Endothelial cell of umbilical vein (primary cell): ENCODE results near the gene CFAP77. TPM values are rescaled to one million over a fixed set of nuclear protein-coding genes. Genes with fewer than 3 reads are reported as not detected.

ENCODE experiments used
- BruUV-seq: library from RNA; stranded (reverse); fragments of 400-500 nt; replicated peaks from 2 replicates; lab custom pipeline; 2021; lab: Mats Ljungman, UMichigan
- CTCF ChIA-PET: fragments of 300-600, 350-600 bp; sonication (Branson Sonifier 250); formaldehyde crosslinking; loops from one replicate; lab custom pipeline; 2021; ENCODE audit warnings: antibody characterized with exemption, inconsistent platforms; lab: Charles Lee
- POLR2A ChIA-PET: fragments of 300-600, 350-600 bp; sonication (Branson Sonifier 250); formaldehyde crosslinking; loops from one replicate; lab custom pipeline; 2021; ENCODE audit warnings: antibody characterized with exemption, inconsistent platforms; lab: Charles Lee
- DNase-seq: peaks from one replicate; pipeline ENCODE4 v3.0.0-alpha.2; 2011; ENCODE audit warnings: low read depth, low spot score
- FAIRE-seq: peaks from 2 replicates; lab custom pipeline; 2011; peaks lifted over from hg19 to GRCh38; lab: Jason Lieb, UNC
- H2AFZ ChIP-seq: 2 replicates; pipeline ENCODE4 v1.6.0; 2012; ENCODE audit warnings: low read depth, low read length, control low read depth, inconsistent platforms
- H3K27ac ChIP-seq: 2 replicates; pipeline ENCODE4 v1.5.1; 2011; ENCODE audit warnings: low read depth, mild to moderate bottlenecking, control low read depth, low read length, moderate library complexity; ENCODE audit not compliant: insufficient read depth
- H3K27me3 ChIP-seq, 2 experiments: 2 replicates each; pipeline versions ENCODE4 v1.6.0 to v1.6.1; 2011; ENCODE audit warnings: low read length in 2 of 2, mixed read lengths in 1 of 2; ENCODE audit not compliant: control insufficient read depth in 2 of 2, insufficient read depth in 2 of 2
- H3K36me3 ChIP-seq, 2 experiments: 2 replicates in 1 of 2; 3 replicates in 1 of 2; pipeline ENCODE4 v1.5.1; 2011; ENCODE audit warnings: low read length in 2 of 2, mild to moderate bottlenecking in 1 of 2, moderate library complexity in 1 of 2; ENCODE audit not compliant: control insufficient read depth in 2 of 2, insufficient read depth in 2 of 2; ENCODE audit errors: extremely low read depth in 1 of 2
- H3K4me1 ChIP-seq: 3 replicates; pipeline ENCODE4 v1.5.1; 2011; ENCODE audit warnings: mild to moderate bottlenecking, low read length; ENCODE audit not compliant: control insufficient read depth, insufficient read depth; ENCODE audit errors: extremely low read depth
- H3K4me2 ChIP-seq: 2 replicates; pipeline ENCODE4 v1.6.1; 2011; ENCODE audit warnings: low read length, control low read depth, mixed read lengths; ENCODE audit not compliant: insufficient read depth
- H3K4me3 ChIP-seq, 3 experiments: fragments of 200-600 bp in 1 of 3; sonication (generic), shearing (Covaris generic) in 1 of 3; replicated peaks in 1 of 3; 2 replicates each; pipeline ENCODE4 v1.5.1; 2011 to 2016; ENCODE audit warnings: control low read depth in 3 of 3, low read length in 3 of 3, mild to moderate bottlenecking in 2 of 3, inconsistent platforms in 1 of 3, low read depth in 1 of 3, moderate library complexity in 1 of 3; ENCODE audit not compliant: insufficient read depth in 1 of 3
- H3K79me2 ChIP-seq: 2 replicates; pipeline ENCODE4 v1.6.0; 2012; ENCODE audit warnings: low read length, inconsistent platforms; ENCODE audit not compliant: control insufficient read depth, insufficient read depth
- H3K9ac ChIP-seq: replicated peaks from 2 replicates; pipeline ENCODE3; 2011; ENCODE audit warnings: low read length, control low read depth; ENCODE audit not compliant: insufficient read depth; ENCODE audit errors: extremely low read depth
- H3K9me1 ChIP-seq: replicated peaks from 3 replicates; pipeline ENCODE4 v1.6.0; 2011; ENCODE audit warnings: mild to moderate bottlenecking, low read length; ENCODE audit not compliant: control insufficient read depth, insufficient read depth; ENCODE audit errors: extremely low read depth
- H3K9me3 ChIP-seq: replicated peaks from 2 replicates; pipeline ENCODE4 v1.5.1; 2012; ENCODE audit warnings: low read length, inconsistent platforms; ENCODE audit not compliant: control insufficient read depth, insufficient read depth
- H4K20me1 ChIP-seq: replicated peaks from 2 replicates; pipeline ENCODE3; 2011; ENCODE audit warnings: mild to moderate bottlenecking, low read length; ENCODE audit not compliant: control insufficient read depth, insufficient read depth; ENCODE audit errors: extremely low read depth
- EZH2 ChIP-seq: IDR thresholded peaks from 2 replicates; pipeline ENCODE4 v1.6.1; 2012; ENCODE audit warnings: borderline replicate concordance, low read depth, mild to moderate bottlenecking, moderate library complexity, low read length, inconsistent platforms; ENCODE audit not compliant: severe bottlenecking
- FOS ChIP-seq: IDR thresholded peaks from 2 replicates; pipeline ENCODE4 v1.6.1; 2011; ENCODE audit warnings: mild to moderate bottlenecking, low read length, moderate library complexity, borderline replicate concordance; ENCODE audit not compliant: insufficient read depth
- GATA2 ChIP-seq: IDR thresholded peaks from 2 replicates; pipeline ENCODE4 v1.7.0; 2011; ENCODE audit warnings: low read depth, mild to moderate bottlenecking, moderate library complexity, mixed read lengths, low read length; ENCODE audit not compliant: insufficient read length, insufficient read depth
- JUN ChIP-seq: IDR thresholded peaks from 2 replicates; pipeline ENCODE4 v1.6.1; 2011; ENCODE audit warnings: borderline replicate concordance, low read depth; ENCODE audit not compliant: insufficient read length, insufficient read depth
- MYC ChIP-seq: IDR thresholded peaks from one replicate; pipeline ENCODE4 v1.6.1; 2011; ENCODE audit warnings: mild to moderate bottlenecking, low read depth, low read length
- POLR2A ChIP-seq: IDR thresholded peaks from 2 replicates; pipeline ENCODE4 v1.6.1; 2012; ENCODE audit warnings: low read depth, mild to moderate bottlenecking, control low read depth, low read length
- POLR2AphosphoS5 ChIP-seq: IDR thresholded peaks from 2 replicates; pipeline ENCODE4 v1.6.1; 2012; ENCODE audit warnings: low read depth, mild to moderate bottlenecking, control low read depth, low read length, moderate library complexity; ENCODE audit not compliant: insufficient read depth
- dilution Hi-C: fragments of 300-500 bp; cut with MboI; formaldehyde crosslinking; loops from one replicate; pipeline ENCODE4 v1.15.0; 2019; ENCODE audit warnings: low sequenced_read_pairs; ENCODE audit not compliant: extremely low pct_ligation_motif_present
- intact Hi-C: fragments of 100-400 bp; cut with micrococcal nuclease; formaldehyde crosslinking; loops from one replicate; pipeline ENCODE4 v1.10.0; 2022
- polyA plus RNA-seq, 4 experiments: library from polyadenylated mRNA; depleted of rRNA in 3 of 4; stranded (reverse) in 3 of 4; unstranded in 1 of 4; fragments of >200 nt; gene quantifications; 2 replicates each; pipeline versions ENCODE4 v1.2.1 to v1.2.3, GENCODE V29; 2011 to 2012; ENCODE audit warnings: missing spikeins in 1 of 4
- total RNA-seq: library from RNA; stranded (reverse); gene quantifications from 2 replicates; pipeline ENCODE4 v1.2.3, GENCODE V29; 2021
- TF ChIP-seq, protein P1 (sequence below), 2 donors: IDR thresholded peaks; 1 replicate in 1 of 2; 2 replicates in 1 of 2; pipeline ENCODE4 v1.5.1; 2011; ENCODE audit warnings: low read length in 2 of 2, mild to moderate bottlenecking in 2 of 2, moderate library complexity in 2 of 2, control low read depth in 1 of 2, inconsistent platforms in 1 of 2, low read depth in 1 of 2; ENCODE audit not compliant: insufficient read depth in 1 of 2; ENCODE audit errors: extremely low read depth in 1 of 2
- TF ChIP-seq, protein P2 (sequence below): IDR thresholded peaks from 2 replicates; pipeline ENCODE4 v1.6.1; 2011; ENCODE audit not compliant: insufficient read depth, insufficient read length

The CFAP77 gene
- total and polyA plus RNA-seq, 2 donors (not counting 3 experiments of a cell fraction or from before 2014, with no cell fraction given) = not detected

DNA sequence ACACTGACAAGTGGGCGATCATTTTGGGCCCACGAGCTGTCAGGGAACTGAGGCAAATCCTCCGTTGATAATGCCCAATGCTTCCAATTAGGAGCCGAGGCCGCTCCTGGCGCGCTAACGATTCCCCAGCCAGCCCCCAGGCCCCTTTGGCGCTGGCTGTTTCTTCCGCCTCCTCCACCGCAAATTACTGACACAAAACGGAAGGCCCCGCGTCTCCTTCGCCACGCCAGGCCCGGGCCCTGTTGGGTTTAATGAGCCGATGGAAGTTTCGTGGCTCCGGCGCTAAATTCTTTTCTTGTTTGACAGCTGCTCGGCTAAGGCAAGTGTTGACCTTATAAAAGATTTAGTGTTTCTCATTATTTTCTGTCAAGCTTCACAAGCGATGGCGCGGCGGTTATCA lies 146.7 kb downstream of the CFAP77 start:
- H3K79me2 ChIP-seq = no peaks in the 10 kb centered on the region
- FAIRE-seq = no peak

DNA sequence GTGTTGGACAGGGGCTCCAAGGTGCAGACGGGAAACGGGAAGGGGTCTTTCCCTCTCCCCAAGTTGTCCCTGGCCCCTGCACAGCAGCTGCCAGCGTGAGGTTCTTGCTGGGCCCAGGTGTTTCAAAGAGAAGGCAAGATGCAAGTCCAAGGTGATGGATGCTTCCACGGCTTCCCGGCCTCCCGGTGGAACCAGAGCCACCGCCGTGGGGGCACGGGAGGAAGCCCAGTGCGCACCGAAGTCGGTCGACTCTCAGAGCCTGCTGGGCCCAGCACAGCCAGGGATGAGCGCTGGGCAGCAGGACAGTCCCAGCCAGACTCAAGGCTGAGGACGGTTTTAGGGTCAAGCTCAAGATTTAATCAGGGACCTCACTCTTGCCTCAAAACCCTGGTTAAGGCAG lies 147.1 kb downstream of the CFAP77 start:
- Histone ChIP-seq H3K79me2 (no peaks in the 10 kb centered on the region), H3K4me3 (no peak overlapping the region), H2AFZ (no peak overlapping the region), H3K27ac (no peak overlapping the region), H3K27me3 (peaks cover 13 to 16% of the 10 kb centered on the region in 2 experiments), H3K9ac (no peak overlapping the region), H3K4me1 (peaks cover 3% of the 10 kb centered on the region), H3K9me1 (no peaks in the 10 kb centered on the region), H4K20me1 (no peaks in the 10 kb centered on the region), H3K36me3 (no peaks in the 10 kb centered on the region), H3K4me2 (no peak overlapping the region), H3K9me3 (no peaks in the 10 kb centered on the region)
- ChIA-PET POLR2A (no interaction called here), CTCF (no interaction called here)
- DNase-seq (no peak), FAIRE-seq (no peak)
- dilution Hi-C loops (no loop called here), intact Hi-C loops (no loop called here)
- BruUV-seq = no TSS peak
- TF ChIP-seq MYC (no peak), FOS (no peak), GATA2 (no peak), POLR2AphosphoS5 (no peak), JUN (no peak), EZH2 (no peak), POLR2A (no peak)
- TF ChIP-seq, protein P1, sequence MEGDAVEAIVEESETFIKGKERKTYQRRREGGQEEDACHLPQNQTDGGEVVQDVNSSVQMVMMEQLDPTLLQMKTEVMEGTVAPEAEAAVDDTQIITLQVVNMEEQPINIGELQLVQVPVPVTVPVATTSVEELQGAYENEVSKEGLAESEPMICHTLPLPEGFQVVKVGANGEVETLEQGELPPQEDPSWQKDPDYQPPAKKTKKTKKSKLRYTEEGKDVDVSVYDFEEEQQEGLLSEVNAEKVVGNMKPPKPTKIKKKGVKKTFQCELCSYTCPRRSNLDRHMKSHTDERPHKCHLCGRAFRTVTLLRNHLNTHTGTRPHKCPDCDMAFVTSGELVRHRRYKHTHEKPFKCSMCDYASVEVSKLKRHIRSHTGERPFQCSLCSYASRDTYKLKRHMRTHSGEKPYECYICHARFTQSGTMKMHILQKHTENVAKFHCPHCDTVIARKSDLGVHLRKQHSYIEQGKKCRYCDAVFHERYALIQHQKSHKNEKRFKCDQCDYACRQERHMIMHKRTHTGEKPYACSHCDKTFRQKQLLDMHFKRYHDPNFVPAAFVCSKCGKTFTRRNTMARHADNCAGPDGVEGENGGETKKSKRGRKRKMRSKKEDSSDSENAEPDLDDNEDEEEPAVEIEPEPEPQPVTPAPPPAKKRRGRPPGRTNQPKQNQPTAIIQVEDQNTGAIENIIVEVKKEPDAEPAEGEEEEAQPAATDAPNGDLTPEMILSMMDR (IDR thresholded peaks at IDR 0.05; ENCODE audit: extremely low read depth in 1 of 2, insufficient read depth in 1 of 2, low read depth in 1 of 2, low read length in 2 of 2) = no peak
- TF ChIP-seq, protein P2, sequence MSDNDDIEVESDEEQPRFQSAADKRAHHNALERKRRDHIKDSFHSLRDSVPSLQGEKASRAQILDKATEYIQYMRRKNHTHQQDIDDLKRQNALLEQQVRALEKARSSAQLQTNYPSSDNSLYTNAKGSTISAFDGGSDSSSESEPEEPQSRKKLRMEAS = no peak

More for the DNA sequence above, 146.7 kb downstream of the CFAP77 start:
- Histone ChIP-seq H3K9me1 (no peaks in the 10 kb centered on the region), H3K4me2 (no peak overlapping the region), H3K4me1 (no peaks in the 10 kb centered on the region), H3K4me3 (no peak overlapping the region), H4K20me1 (no peaks in the 10 kb centered on the region), H3K27ac (no peak overlapping the region), H3K36me3 (no peaks in the 10 kb centered on the region), H3K27me3 (peaks cover 11 to 13% of the 10 kb centered on the region in 2 experiments), H3K9me3 (no peaks in the 10 kb centered on the region), H2AFZ (no peak overlapping the region), H3K9ac (no peak overlapping the region)
- no peak for DNase-seq
- ChIA-PET CTCF (no interaction called here), POLR2A (no interaction called here)
- no TSS peak for BruUV-seq
- dilution Hi-C loops (no loop called here), intact Hi-C loops (no loop called here)
- TF ChIP-seq, protein P1 (IDR thresholded peaks at IDR 0.05; ENCODE audit: extremely low read depth in 1 of 2, insufficient read depth in 1 of 2, low read depth in 1 of 2, low read length in 2 of 2) = no peak
- TF ChIP-seq MYC (no peak), GATA2 (no peak), POLR2AphosphoS5 (no peak)
